GM18517 (cell line): ENCODE measurements around the gene ENPP1.
"Not testable (repeated sequence)": the region's sequence is repeated elsewhere in the genome, so short reads cannot be mapped to it uniquely, and the experiment has no call there.

ENCODE experiments used
- ATAC-seq: cut with Tn5 transposase; IDR thresholded peaks from one replicate; pipeline ENCODE4 v1.9.1; 2021; ENCODE audit warnings: mild to moderate bottlenecking, moderate library complexity; ENCODE audit not compliant: unreplicated experiment

The ENPP1 gene

DNA sequence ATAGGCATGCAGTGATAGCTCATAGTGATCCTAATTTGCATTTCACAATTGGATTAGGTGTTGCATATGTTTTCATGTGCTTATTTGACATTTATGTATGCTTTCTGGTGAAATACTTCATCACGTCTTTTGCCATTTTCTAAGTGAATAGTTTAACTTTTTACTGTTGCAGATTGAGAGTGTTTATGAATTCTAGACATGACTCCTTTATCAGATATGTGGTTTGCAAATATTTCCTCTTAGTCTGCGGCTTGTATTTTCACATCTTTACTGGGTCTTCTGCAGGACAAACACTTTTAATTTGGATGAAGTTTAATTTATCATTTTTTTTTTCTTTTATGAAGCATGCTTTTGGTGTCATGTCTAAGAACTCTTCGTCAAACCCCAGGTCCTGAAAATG is 104.1 kb downstream of the ENPP1 start:
- no peak for ATAC-seq

- ATAC-seq: no peak
These were observed 106.4 kb downstream of the ENPP1 start for GRCh38 chr6:131914234-131914633.

- peak; percentile 83 for ATAC-seq
These were observed 107.3 kb downstream of the ENPP1 start for GRCh38 chr6:131914967-131915751.

GRCh38 chr6:131916091-131916796 is 108.4 kb downstream of the ENPP1 start:
- ATAC-seq: not testable (repeated sequence)

- no peak for ATAC-seq
These were observed 109.0 kb downstream of the ENPP1 start for GRCh38 chr6:131916847-131917246.

- ATAC-seq: no peak
These were observed 109.5 kb downstream of the ENPP1 start for GRCh38 chr6:131917318-131917717.

DNA sequence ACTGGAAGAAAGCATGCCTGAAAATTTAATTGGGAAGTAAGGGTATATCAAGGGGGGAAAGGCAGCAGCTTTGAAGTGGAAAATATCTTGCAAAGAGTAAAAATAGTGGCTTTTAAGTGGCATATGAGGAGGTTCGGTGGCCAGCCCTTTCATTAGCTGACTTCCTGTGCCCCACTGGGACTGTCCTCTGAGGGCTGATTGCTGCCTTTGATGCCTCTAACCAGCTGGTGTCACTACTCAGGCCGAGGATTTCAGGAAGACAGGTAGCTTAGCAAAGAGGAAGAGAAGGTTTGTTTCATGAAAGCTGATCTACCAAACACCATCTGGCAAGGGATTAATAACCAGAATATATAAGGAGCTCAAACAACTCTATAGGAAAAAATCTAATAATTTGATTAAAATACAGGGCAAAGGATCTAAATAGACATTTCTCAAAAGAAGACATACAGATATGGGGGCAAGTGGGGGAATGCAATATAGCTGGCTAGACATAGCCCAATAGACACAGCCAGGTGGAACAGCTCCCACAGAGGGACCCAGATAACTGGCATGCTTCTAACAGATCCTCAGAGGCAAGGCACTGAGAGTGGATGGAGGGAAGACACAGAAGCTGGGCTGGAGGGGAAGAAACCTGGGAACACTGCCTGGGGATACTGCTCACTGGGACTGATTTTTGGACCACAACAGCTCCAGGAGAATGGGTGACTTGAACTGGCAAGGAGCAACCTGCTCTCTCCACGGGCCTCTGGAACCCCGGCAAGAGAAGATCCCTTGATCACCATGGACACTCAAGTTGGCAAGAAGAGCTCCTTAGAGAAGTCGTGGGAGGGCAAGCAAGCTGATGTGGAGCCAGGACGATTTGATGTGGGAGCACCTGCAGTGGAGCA is 110.2 kb downstream of the ENPP1 start:
- no peak for ATAC-seq

DNA sequence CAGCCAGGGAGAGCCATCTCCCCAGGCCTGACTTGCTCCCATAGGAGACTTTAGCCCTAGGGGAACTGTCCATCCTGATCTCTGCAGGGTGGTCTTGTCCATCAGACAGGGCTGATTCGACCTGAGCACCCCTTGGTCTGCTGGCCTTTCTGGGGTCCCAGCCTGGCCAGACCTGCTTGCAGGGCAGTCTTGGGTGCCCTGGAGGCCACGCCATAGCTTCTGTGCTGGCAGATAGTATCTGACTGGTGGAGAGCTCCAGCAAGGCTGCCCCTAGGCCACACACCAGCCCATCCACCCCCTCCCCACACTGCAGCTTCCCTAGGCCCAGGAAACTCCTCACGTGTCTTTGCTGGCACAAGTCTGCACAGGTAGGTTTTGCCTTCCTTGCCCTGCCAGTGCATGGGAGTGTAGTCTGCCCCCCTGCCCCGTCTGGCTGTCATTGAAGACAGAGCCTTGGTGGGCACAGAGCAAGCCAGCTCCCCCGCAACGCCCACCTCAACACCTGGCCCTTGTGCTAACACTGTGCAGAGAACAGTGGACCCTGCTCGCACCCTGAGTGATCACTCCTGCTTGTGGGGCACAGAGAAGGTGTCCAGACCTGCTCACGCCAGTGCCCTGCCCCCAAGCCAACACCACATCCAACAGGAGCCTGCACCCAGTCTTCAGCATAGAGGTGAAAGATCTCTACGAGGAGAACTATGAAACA is 111.0 kb downstream of the ENPP1 start:
- no peak for ATAC-seq

DNA sequence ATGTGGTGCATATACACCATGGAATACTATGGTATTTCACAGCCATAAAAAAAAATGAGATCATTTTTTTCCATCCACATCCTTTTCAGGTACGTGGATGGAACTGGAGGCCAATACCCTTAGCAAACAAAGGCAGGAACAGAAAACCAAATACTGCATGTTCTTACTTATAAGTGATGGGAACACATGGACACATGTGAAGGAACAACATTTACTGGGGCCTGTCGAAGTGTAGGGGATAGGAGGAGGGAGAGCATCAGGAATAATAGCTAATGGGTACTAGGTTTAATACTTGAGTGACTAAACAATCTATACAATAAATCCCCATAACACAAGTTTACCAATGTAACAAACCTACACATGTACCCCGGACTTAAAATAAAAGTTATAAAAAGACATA is 112.8 kb downstream of the ENPP1 start:
- no peak for ATAC-seq

GRCh38 chr6:131923356-131923755 is 115.5 kb downstream of the ENPP1 start:
- no peak for ATAC-seq

DNA sequence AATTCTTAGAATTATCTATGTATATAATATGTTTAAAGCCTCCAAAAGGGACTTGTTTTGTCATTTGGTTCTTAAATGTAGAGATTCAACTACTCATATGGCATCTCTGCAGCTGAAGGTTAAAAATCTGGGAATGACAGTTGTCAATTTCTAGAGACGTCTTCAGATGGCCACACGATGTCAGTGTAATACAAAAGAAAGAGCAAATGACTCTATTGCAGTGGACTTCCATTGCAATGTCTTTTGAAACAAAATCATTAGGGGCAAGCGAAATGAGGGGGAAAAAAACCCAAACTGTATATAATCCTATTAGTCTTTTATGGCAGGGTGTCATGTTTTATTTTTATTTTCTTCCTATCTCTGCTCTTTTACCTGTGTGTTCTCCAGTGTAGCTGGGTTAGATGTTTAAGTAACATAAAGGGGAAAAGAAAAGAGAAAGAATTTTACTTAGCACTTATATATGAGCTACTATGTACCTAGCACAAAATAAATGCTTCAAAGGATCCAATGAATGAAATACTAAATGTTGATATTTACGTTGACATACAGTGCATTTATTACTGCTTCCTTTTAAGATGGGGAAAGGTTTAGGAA is 117.2 kb downstream of the ENPP1 start:
- no peak for ATAC-seq

DNA sequence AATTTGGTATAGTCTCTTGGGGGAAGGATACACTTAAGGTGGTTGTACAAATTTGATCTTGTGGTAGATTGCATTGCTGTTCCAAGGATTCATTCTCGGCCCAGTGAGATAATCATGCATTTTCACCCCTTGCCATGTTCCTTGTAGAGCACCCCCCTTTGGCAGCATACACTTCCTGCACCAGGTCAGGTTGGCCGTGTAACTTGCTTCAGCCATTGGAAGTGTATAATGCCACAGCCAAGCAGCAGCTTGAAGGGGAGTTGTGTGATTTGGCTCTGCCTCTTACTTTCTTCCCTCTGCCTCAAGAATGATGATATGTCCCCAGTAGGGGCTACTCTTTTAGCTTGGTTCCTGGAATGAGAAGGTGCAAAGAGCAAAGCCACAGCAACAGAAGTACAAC is 121.4 kb downstream of the ENPP1 start:
- no peak for ATAC-seq

DNA sequence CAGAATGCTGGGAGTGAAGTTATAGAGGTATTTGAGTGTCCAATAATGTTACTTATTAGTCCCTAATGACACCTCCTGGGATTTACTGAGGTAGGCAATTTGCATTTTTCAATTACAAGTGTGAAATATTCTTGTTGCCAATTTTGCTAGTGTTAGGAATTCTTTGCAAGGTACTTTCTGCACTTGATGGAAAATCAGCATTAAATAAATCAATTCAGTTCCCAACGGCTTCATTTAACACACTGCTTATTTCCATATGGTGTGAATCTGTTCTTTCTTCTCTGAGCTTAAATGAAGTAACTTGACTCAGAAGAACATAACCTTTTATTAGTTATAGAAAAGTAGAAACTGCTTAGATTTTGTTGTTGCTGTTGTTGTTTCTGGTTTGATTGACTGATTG is 122.2 kb downstream of the ENPP1 start:
- ATAC-seq: no peak

GRCh38 chr6:131931063-131931750 is 123.4 kb downstream of the ENPP1 start:
- no peak for ATAC-seq

DNA sequence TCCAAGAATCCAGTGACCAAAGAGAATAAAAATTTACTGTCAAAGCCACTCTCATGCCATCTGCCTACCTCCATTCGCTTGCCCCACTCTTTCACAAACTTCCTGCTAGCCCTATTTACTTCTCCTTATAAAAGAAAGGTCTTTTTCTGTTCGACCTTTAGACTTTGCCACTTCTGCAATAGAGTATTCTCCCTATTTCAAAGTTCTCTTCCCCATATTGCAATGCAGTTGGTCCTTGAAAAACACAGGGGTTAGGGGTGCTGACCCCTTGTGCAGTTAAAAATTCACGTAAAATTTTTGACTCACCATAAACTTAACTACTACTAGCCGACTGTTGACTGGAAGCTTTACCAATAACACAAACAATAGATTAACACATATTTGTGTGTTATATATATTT is 128.3 kb downstream of the ENPP1 start:
- ATAC-seq: no peak

DNA sequence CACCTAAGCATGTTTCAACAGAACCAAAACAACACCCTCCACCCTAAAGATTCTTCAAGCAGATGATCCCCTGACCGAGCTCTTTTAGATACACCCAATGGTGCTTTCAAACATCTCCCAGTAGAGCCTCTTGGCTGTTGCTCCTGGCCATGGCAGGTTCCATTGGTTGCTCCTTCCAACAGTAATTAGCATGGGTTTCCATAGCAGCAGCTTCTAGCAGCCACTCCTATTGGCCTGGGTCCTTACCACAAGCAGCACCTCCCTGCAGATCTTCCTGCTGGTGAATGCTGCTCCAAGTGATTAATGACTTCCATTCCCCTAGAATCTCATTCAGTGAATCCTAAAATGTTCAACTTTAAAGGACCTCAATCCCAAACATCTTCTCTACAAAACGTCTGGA is 129.4 kb downstream of the ENPP1 start:
- ATAC-seq: no peak

DNA sequence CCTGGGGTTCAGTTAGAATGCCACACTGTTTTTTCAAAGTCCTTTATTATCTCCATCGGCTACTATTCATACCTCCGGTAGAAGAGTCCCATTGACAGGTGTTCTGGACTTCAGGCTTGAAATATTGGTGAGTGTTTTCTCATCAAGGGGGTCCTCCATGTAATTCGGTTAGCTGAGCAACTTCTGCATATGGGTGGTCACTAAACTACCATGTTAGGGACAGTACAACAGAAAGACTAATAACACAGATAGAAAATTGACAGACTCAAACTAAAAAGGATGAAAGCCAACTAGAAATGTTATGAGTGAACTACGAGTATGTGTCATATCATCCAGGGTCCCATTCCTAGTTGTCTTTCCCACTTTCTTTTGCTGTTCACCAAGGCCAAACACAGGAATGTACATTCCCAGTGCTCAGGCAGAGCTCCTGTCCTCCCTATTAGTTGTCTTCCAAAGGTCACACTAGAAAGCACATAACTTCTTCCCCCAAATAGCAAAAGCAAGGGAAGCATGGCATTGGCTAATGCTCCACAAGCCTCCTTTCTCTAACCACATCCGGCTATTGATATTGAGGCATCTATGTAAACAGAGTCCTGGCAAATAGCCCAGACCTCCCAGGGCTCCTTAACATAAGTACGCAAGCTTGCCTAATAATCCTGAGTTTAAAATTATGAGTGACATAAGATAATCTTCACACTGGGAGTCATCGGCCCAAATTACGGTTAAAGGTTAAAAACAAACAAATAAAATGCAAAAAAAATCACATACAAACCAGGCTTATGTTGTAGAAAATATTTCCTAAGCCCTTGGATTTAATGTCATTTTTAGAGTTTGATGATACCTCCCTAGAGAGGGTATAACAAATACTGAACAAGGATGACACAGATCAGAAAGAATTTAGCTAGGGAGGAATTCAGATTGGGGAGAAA is 130.1 kb downstream of the ENPP1 start:
- no peak for ATAC-seq
